HG03139 (cell line): ENCODE results near the gene PLEKHO2.

Experiments used
- ATAC-seq: cut with Tn5 transposase; IDR thresholded peaks from one replicate; pipeline ENCODE4 v1.9.1; 2021; ENCODE audit not compliant: unreplicated experiment

The PLEKHO2 gene

GRCh38 chr15:64825431-64826294, 16.1 kb upstream of the PLEKHO2 start, which contains the start of gene PIF1:
TSS of gene PIF1 (minus strand) at chr15:64825647. CDS start at chr15:64824335, 1,312 bp downstream.
- peak; percentile 80 for ATAC-seq

- ATAC-seq = no peak
Measured at GRCh38 chr15:64828985-64829384, 12.7 kb upstream of the PLEKHO2 start.

GRCh38 chr15:64833690-64834089, 8.0 kb upstream of the PLEKHO2 start:
- ATAC-seq = no peak

- ATAC-seq = no peak
Measured at GRCh38 chr15:64836023-64836536, 5.6 kb upstream of the PLEKHO2 start.

- ATAC-seq = no peak
Measured at GRCh38 chr15:64837502-64837901, 4.2 kb upstream of the PLEKHO2 start.

DNA sequence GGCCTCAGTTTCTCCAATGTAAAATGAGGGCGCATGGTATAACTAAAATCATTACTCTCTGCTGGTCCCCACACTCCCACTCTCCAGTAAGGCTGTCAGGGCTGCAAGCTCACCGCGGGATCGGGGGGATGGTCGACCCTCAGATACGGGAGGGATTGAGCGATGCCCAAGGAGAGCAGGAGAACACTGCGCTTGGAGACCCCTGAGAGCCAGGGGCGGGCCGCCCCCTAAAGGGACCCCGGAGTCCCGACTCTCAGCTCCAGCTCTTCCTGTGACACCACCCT, 713 bp upstream of the PLEKHO2 start:
- ATAC-seq = no peak

DNA sequence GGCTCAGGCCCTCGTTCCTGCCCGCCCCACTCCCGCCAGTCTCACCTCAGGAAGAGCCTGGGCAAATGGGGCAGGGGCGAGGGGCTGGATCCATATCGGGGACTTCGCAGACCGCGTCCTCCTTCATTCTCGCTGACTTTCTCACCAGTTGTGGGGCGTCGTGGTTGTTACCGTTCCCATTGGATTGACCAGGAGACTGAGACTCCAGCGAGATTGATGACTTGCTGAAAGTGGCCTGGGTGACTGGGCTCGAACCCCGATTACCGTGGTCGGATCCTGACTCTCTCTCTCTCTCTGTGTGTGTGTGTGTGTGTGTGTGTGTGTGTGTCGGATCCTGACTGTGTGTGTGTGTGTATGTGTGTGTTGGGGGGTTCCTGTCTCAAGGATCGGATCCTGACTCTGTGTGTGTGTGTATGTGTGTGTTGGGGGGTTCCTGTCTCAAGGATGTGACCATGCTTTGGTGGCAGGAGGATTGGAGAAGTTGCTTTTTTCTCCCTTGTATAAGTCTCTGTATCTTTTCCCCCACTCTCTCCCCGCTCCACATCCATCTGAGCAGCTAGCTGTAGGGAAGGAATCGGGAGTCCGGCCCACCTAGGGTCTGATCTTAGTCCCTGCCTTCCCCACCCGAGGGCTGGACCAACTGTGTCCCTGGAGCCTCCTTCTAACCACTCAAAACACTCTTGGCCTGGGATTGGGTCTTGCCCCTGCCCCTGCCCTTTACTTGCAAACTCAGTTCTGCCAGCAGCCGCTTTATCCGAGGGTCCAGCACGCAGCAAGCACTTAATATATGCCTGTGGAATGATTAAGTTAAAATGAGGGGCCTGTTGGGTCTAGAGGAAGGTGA, 603 bp downstream of the PLEKHO2 start:
- ATAC-seq = no peak

DNA sequence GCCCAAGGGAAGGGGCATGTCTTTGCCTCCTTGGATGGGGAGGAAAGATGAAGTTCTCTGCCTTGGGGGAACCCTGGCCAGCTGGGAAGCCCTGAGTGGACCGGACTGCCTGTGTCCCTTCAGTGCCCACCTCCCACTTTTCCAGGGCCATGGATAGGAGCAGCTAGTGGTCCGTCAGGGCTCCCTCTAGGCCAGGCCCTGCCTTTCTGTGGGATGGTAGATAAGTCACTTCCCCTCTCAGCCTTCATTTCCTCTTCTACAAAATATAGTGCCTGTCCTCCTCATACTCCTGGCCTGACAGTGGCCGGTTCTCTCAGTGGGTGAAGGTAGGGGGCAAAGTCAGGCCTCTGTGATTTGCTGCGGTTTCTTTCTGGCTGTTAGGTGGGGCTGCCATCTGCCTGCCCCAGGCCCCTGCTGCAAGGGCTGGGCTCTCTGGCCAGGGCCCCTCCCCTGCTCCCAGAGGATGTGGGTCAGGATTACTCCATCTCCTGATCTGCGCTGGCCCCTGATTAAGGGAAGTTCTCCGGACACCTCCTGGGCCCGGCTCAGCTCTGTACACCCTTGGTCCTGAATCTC, 1.4 kb downstream of the PLEKHO2 start:
- no peak for ATAC-seq

DNA sequence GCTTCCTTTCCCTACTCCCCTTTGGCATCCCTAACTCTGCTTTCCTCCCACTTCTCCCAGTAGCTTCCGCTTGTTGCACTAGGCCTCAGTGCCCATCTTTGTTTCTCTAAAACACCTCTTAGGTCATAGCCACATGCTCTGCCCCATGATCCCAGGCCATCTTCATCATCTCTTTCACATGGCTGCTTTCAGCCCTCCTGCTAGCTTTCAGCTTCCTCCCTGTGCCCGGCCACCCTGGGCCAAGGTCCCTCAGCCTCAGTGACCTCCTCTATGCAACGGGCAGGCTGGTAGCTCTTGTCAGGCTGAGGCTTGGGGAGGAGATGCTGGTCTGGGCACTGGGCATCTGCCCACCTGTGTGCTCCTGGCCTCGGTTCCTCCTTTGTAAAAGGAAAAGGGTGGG, 2.3 kb downstream of the PLEKHO2 start:
- no peak for ATAC-seq

DNA sequence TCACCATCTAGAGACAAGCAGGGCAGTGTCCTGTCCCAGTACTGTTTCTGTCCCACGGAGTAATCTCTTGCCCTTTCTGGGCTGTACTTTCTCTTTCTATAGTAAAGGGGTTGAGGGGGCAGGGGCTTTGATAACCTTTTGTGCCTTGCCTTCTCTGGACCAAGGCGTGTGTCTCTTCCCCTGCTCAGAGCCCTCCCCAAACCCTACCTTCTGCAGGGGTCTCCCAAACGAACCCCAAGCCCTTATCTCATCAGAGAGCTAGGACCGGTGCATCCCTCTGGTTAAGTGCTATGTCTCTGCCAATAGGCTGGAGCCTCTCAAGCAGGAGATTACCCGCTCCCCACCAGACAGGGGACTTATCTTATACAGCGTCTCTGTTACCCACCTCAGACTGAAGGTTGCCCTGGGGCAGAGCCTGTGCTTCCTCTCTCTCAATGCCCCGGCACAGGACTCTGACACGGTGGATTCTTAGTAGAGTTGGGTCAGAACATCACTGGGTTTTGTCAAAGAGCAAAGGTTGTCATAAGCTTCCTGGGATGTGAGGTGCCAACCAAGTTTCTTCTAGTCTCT, 2.9 kb downstream of the PLEKHO2 start:
- ATAC-seq = no peak

DNA sequence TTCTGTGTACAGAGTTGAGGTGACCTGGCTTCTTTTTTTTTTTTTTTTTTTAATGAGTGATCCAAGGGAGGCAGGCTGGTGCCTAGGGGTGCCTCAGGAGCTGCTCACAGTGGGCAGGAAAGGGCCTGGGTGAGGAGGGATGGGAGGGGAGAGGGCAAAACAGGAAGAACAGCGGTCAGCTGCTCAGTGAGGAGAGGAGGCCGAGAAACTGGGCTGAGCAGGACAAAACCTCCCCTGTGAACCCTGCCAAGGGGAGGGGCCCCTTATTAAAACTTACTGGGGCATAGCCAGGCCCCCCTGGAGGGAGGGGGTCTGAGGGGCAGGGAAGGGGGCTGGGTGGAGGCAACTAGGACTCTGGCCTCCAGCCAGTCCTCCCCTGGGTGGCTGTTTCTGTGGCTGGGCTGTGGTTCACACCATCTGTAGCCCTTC, 3.5 kb downstream of the PLEKHO2 start:
- no peak for ATAC-seq

- no peak for ATAC-seq
Measured at GRCh38 chr15:64845831-64846595, 4.3 kb downstream of the PLEKHO2 start.

DNA sequence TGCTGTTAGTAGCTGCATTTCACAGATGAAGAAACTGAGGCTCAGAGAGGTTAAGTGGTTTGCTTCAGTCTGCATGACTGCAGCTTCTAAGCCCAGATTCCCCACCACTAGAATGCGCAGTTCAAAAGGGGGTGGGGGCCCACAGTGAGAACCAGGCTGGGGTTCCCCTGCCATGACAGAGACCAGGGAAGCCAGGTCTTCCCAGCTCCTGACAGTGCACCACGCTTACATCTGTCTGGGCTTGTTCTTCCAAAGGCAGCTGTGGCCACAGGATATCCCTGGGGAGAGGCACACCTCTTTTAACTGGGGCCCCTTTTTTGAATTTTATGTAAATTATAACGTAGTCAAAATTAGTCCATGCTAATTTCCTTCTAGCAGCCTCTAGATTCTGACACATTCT, 5.3 kb downstream of the PLEKHO2 start:
- ATAC-seq = no peak

DNA sequence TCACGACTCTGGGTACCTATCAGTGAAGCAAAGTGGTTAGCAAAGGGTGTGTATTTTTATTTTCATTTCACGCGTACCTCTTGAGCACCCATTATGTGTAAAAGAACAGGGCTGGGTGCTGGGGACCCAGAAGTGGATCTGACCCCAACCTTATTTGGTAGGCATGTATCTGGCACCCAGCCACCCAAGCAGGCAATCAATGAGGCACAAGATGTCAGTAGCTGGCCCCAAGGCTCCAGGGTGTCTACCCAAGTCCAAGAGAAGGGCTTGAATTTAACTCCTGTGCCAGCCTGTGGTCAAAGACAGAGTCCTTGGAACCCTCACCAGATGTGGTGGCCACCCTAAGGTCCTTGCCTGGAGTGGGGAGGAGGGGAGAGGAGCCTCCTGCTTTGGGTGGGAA, 5.7 kb downstream of the PLEKHO2 start:
- ATAC-seq = no peak

- ATAC-seq = no peak
Measured at GRCh38 chr15:64847876-64848716, 6.4 kb downstream of the PLEKHO2 start.

DNA sequence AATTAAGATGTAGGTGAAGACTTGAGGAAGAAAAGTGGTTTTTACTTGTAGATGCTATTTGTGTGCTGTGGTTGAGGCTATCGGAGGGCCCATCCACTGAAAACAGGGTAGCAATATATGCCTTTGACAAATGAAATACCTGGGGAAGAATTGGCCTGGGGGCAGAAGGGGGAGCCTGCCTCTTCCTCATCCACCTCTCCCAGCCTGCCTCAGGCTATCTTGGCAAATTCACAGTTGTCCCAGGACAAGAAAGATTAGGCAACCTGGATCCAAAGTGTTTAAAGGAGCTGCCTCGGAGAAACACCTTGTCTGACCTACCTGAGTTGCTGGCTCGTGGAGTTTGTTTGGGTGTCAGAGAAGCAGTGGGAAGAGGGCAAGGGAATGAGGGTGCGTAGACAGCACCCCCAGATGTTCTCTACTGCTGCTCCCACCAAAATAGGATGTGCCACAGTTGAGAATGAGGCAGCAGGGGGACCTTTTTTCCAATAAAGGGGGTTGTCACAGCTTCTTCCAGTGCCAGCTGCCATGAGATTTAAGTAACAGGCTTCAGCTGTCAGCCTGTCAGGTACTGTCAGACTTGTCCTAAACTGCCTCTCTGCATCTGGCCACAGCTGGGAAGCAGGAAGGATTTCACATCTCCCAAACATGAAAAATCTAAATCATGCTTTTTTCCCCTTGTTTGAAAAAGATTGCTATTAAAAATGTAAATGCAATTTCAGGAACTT, 9.2 kb downstream of the PLEKHO2 start:
- no peak for ATAC-seq

DNA sequence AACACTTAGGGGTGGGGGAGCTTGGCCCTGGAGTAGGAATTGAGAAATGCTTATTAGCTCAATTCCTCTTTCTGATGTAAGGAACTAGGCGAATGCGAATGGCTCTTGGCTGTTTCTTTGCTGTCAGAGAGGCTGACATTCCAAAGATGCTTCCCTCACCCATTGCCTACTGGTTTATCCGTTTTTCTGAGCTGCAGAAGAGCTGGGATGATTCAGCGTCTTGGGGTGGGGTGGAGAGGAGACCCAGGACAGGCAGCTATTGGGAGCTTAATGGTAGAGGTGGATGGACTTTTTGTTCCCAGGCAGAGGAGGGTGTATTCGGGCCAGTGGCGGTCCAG, 9.8 kb downstream of the PLEKHO2 start:
- no peak for ATAC-seq

DNA sequence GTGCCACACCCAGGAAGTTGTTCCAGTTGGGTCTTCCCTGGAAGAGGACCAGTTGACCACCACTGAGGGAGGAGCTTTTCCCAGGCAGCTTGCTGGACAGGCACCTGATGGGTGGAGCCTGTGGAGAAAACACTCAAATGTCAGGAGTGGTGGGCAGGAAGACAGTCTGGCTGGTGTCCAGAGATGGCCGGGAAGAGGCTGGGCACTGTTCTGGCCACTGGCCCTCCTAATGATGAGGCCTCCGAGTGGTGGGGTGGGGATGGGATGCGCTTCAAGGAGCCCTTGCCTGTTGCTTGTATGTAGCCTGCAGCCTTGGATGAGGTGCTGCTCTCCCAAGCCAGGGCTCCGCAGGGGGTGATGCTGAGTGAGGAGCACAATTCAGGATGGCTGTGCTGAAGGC, 12.3 kb downstream of the PLEKHO2 start:
- ATAC-seq = no peak

DNA sequence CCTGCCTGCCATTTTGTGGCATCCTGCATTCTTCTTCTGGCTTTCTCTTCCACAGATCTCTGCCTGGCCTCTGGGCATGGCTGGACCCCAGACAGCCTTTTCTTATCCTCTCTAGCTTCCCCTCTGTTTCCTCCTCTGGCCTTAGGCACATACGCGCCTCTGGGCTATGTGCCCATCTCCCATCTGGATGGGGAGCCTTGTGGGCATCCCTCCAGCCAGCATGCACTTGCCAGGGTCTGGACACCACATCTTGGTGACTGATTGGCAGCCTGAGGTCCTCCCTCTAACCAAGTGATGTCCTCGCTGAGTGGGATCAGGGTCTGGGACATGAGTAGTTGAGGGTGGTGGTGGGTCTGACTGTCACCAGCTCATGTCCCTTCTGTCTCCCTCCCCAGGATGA, 12.8 kb downstream of the PLEKHO2 start:
- ATAC-seq = no peak
